Measurements from ENCODE around the gene GNMT.
"Not testable (repeated sequence)": the region's sequence is repeated elsewhere in the genome, so short reads cannot be mapped to it uniquely, and the experiment has no call there.

The GNMT gene
- total RNA-seq, result 0 to 0.55 (median 0.11) reads per million in 17 experiments

- DNase-seq, result peak in 2 of 4 experiments; percentile 29 to 48
Observed at GRCh38 chr6:42960243-42961019, at the start of gene GNMT. Gene GNMT, plus strand, starts transcription at chr6:42960754. Its CDS starts 14 bp downstream, at chr6:42960768.

DNA sequence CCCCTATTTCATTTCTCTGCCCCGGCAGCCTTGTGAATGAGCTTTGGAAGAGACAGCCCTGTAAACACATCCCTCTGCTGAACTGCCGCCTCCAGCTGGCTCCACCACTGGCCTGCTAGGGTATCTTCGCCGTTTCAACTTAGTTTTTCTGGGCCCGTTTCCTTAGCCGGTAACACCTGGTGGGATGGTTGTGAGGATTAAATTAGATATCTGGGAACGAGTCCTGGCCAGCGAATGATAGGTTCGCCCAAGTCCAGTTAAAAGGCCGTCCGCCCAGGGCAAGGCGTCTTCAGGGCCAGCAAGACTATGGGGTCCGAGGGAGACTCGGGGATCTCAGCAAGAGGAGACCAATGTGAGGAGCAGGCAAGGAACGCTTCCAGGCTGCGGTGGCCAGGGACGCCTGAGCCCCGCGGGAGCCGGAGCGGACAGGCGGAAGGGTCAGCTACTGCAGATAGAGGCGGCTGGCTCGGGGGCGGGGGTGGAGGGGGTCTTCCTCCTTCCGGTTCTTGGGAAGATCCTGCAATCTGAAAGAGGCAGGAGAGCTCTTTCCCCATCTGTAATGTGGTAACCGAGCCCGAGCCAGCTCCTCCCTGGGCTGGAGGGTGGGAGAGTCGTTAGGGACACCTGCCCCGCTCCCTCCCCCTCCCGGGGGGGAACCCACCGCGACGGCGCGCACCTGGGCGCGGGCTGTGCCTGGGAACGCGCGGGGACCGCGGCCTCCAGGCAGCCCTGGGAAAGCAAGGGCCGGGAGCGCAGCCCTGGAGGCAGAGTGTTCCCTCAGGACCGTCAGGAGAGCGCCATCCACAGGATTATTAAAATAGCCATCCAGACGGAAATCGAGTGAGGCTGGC, 49.2 kb upstream of the GNMT start:
- peak in 1 of 4 experiments; percentile 18 for DNase-seq

GRCh38 chr6:42914546-42914945, 46.0 kb upstream of the GNMT start:
- no peak for DNase-seq

DNA sequence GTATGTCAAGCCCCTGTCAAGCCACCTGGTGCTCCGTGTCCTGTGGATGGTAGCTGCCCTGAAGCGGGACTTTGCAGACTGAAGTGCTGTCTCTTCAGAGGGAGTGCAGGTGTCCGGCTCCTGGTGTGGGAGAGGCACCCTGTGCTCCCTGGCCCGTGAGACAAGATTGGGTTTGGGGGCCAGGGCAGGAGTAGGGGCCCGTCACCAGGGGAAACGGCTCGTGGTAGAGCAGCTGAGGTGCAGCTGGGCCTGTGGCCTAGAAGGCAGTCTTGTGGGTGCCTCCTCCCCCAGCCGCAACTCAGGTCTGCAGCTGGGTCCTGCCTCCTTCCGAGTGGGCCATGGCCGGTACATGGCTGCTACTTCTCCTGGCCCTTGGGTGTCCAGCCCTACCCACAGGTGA, 44.8 kb upstream of the GNMT start, which contains the start of gene PTCRA:
Gene PTCRA, plus strand, starts transcription at position 322 of the 400 bp plus-strand sequence. Its CDS starts 17 bp downstream, at position 339.
- no peak for DNase-seq

GRCh38 chr6:42916288-42916687, 44.3 kb upstream of the GNMT start:
- no peak for DNase-seq

DNA sequence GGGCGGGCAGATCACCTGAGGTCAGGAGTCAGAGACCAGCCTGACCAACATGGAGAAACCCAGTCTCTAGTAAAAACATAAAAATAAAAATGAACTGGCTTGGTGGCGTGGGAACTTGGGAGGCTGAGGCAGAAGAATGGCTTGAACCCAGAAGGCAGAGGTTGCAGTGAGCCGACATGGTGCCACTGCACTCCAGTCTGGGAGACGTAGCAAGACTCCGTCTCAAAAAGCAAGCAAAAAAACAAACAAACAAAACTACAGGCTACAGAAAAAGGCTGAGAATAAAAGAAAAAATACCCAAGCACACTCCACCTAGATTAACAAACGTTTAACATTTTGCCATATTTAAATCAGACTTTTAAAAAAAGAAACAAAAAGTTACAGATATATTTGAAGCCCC, 38.8 kb upstream of the GNMT start:
- no peak for DNase-seq

GRCh38 chr6:42923666-42924065, 36.9 kb upstream of the GNMT start:
- DNase-seq, result peak; percentile 44 to 87 (median 68)

DNA sequence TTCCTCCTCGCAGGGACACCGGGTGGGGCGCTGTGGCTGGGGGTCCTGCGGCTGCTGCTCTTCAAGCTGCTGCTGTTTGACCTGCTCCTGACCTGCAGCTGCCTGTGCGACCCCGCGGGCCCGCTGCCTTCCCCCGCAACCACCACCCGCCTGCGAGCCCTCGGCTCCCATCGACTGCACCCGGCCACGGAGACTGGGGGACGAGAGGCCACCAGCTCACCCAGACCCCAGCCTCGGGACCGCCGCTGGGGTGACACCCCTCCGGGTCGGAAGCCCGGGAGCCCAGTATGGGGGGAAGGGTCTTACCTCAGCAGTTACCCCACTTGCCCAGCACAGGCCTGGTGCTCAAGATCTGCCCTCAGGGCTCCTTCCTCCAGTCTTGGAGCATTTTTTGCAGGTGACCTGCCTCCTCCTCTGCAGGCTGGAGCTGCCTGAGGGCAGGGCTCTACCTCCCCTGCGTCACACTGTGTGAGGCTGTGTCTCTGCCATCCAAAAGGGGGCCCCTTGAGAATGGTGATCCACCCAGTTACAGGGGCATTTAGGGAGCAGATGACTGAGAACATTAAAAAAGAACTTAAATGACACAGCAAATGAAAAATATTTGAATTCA, 35.2 kb upstream of the GNMT start:
- DNase-seq, result no peak

GRCh38 chr6:42928986-42929820, 31.4 kb upstream of the GNMT start, which contains the start of gene CNPY3:
Gene CNPY3, plus strand, starts transcription at chr6:42929480. Its CDS starts 91 bp downstream, at chr6:42929571.
- DNase-seq, result peak; percentile 97 to 98 (median 98)

DNA sequence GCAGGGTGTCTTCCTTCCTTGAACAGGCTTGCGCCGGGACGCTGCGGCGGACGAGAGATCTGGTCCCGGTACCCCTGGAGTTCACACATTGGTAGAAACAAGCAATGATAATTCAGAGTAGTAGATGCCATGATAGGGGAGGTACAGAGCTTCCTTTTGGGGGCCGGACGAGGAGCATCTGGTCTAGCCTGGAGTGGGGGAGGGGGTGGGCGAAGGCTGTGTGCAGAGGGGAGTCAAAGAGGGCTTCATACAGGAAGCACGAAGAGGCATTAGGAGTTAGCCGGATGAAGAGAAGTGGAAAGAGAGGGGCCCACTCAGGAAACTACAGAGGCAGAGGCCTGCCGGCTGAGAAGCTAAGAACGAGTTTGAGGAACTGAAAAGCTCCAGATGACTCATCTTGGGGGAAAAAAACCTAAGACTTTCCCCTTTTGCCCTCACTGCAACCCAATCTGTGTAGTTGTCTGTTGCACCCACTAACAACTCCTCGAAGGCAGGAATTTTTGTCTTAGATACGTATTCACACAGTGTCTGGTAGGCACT, 30.7 kb upstream of the GNMT start:
- DNase-seq, result peak; percentile 86 to 94 (median 90)

- no peak for DNase-seq
Observed at GRCh38 chr6:42932412-42932811, 28.1 kb upstream of the GNMT start.

- peak; percentile 46 to 84 (median 68) for DNase-seq
Observed at GRCh38 chr6:42933205-42933604, 27.3 kb upstream of the GNMT start.

GRCh38 chr6:42935322-42935721, 25.2 kb upstream of the GNMT start:
- no peak for DNase-seq

GRCh38 chr6:42936398-42936797, 24.2 kb upstream of the GNMT start:
- DNase-seq, result no peak

- DNase-seq, result no peak
Observed at GRCh38 chr6:42937548-42938427, 22.8 kb upstream of the GNMT start.

GRCh38 chr6:42938428-42938796, 22.1 kb upstream of the GNMT start:
- DNase-seq, result no peak

GRCh38 chr6:42938987-42939809, 21.4 kb upstream of the GNMT start:
- DNase-seq, result no peak

GRCh38 chr6:42939810-42940167, 20.8 kb upstream of the GNMT start:
- DNase-seq, result no peak

DNA sequence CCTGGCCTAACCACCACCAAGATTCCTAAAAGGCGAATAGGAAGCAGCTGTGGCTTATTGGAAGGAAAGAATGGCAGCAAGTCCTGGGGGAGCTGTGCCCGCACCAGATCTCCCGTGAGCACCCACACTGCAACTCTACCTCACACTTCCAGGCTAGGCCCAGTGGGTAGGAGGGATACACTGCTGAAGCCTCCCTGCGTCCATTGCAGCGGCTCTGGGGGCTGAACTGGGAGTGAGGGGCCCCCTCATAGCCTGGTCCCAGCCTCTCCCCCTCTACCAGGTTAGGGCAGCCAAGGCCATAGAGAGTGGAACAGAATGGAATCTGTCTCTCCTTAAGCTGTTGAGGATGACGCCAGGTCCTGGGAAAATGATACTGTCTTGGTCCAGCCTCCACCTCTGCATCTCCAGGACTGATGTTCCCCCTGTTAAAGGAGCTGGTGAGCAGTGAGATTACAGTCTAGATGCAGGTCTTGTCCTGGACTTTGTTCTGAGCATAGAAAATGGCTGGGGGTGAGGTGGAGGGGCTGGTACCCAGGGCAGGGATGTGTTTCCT, 20.0 kb upstream of the GNMT start:
- DNase-seq, result no peak

GRCh38 chr6:42941356-42941755, 19.2 kb upstream of the GNMT start:
- DNase-seq, result not testable (repeated sequence)
